ENCODE measurements around the gene CYB5RL.
"Not testable (repeated sequence)": the region's sequence is repeated elsewhere in the genome, so short reads cannot be mapped to it uniquely, and the experiment has no call there.

Gene CYB5RL

DNA sequence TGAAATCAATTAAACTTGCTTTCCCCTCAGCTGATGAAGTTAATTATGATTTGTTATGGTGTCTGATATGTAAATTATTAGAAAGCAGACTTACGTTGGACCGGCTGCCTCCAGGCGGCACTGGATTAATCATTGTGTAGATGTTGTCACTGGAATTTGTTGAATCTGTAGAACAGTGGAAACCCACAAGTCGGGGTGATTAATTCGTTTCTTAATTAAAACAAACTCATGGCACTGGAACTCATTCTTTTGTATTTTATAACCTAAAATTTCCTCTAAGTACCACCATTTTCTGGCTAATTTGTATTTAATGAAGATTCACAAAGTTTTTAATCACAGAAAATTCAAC, 39.2 kb upstream of the CYB5RL start:
- Histone ChIP-seq H3K27ac (ENCODE audit: low read length) (no peak overlapping the region), H3K9me3 (ENCODE audit: control insufficient read depth, insufficient read depth, low read length) (no peaks in the 10 kb centered on the region), H3K27me3 (ENCODE audit: control insufficient read depth, insufficient read depth, low read length) (no peaks in the 10 kb centered on the region), H3K36me3 (ENCODE audit: control insufficient read depth, insufficient read depth, low read length) (peaks cover 15% of the 10 kb centered on the region), H3K4me3 (ENCODE audit: low read length) (no peak overlapping the region), H3K4me1 (ENCODE audit: control insufficient read depth, insufficient read depth, low read length) (no peaks in the 10 kb centered on the region)
- no peak for DNase-seq (ENCODE audit: low read depth, low spot score)
- WGBS (ENCODE audit: insufficient coverage, insufficient read length), result no CpG with 5 or more reads among the region's 5 CpGs

DNA sequence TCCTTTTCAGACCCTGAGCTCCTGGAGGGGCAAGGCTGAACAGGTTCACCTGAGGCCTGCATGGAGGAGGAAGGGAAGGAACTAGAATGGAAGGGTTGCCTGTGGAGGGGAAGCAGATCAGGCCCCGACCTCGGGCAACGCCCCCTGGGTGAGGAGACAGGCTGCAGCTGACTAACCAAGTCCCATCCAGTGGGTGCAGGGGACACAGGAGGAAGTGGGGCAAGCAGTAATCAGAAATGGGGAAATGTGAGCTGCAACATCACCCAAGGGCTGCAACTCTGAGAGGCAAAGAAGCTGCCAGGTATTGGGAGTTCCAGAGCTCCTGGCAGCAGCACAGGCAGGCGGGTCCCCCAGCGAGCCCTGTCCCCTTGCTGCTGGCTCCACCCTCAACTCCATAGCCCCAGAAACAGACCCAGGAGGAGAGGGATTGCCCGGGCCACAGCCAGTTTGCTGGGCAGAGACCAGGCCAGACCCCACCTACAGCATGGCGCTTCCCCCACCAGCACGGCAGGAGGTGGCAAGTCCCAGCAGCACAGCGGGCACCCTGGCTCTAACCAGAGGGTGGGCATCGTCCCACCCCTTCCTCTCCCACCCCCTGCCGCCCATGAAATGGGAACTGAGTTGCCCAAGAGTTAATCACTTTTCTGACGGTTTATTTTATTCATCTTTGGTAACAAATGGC, 38.7 kb upstream of the CYB5RL start:
- DNase-seq (ENCODE audit: low read depth, low spot score), result no peak
- H3K4me3 ChIP-seq (ENCODE audit: low read length), result no peak overlapping the region
- H3K36me3 ChIP-seq (ENCODE audit: control insufficient read depth, insufficient read depth, low read length), result peaks cover 13% of the 10 kb centered on the region
- H3K27ac ChIP-seq (ENCODE audit: low read length), result no peak overlapping the region
- H3K27me3 ChIP-seq (ENCODE audit: control insufficient read depth, insufficient read depth, low read length), result no peaks in the 10 kb centered on the region
- H3K9me3 ChIP-seq (ENCODE audit: control insufficient read depth, insufficient read depth, low read length), result no peaks in the 10 kb centered on the region
- no CpG with 5 or more reads among the region's 12 CpGs for WGBS (ENCODE audit: insufficient coverage, insufficient read length)
- H3K4me1 ChIP-seq (ENCODE audit: control insufficient read depth, insufficient read depth, low read length), result no peaks in the 10 kb centered on the region

- whole genome bisulfite sequencing (ENCODE audit: insufficient coverage, insufficient read length), result no CpG with 5 or more reads among the region's 10 CpGs
- Histone ChIP-seq H3K4me1 (ENCODE audit: control insufficient read depth, insufficient read depth, low read length) (no peaks in the 10 kb centered on the region), H3K27ac (ENCODE audit: low read length) (no peak overlapping the region), H3K4me3 (ENCODE audit: low read length) (no peak overlapping the region), H3K36me3 (ENCODE audit: control insufficient read depth, insufficient read depth, low read length) (peaks cover 13% of the 10 kb centered on the region), H3K9me3 (ENCODE audit: control insufficient read depth, insufficient read depth, low read length) (no peaks in the 10 kb centered on the region), H3K27me3 (ENCODE audit: control insufficient read depth, insufficient read depth, low read length) (no peaks in the 10 kb centered on the region)
- DNase-seq (ENCODE audit: low read depth, low spot score), result no peak
These were observed 37.8 kb upstream of the CYB5RL start for GRCh38 chr1:54237586-54237985.

- H3K4me1 ChIP-seq (ENCODE audit: control insufficient read depth, insufficient read depth, low read length), result no peaks in the 10 kb centered on the region
- H3K36me3 ChIP-seq (ENCODE audit: control insufficient read depth, insufficient read depth, low read length), result peaks cover 8% of the 10 kb centered on the region
- no peaks in the 10 kb centered on the region for H3K9me3 ChIP-seq (ENCODE audit: control insufficient read depth, insufficient read depth, low read length)
- no peak for DNase-seq (ENCODE audit: low read depth, low spot score)
- no peak overlapping the region for H3K27ac ChIP-seq (ENCODE audit: low read length)
- WGBS (ENCODE audit: insufficient coverage, insufficient read length), result no CpG with 5 or more reads among the region's 2 CpGs
- no peak overlapping the region for H3K4me3 ChIP-seq (ENCODE audit: low read length)
- no peaks in the 10 kb centered on the region for H3K27me3 ChIP-seq (ENCODE audit: control insufficient read depth, insufficient read depth, low read length)
These were observed 34.5 kb upstream of the CYB5RL start for GRCh38 chr1:54234284-54234683.

DNA sequence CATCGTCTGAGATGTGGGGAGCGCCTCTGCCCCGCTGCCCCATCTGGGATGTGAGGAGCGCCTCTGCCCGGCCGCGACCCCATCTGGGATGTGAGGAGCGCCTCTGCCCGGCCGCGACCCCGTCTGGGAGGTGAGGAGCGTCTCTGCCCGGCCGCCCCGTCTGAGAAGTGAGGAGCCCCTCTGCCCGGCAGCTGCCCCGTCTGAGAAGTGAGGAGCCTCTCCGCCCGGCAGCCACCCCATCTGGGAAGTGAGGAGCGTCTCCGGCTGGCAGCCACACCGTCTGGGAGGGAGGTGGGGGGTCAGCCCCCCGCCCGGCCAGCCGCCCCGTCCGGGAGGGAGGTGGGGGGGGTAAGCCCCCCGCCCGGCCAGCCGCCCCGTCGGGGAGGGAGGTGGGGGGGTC, 33.4 kb upstream of the CYB5RL start:
- not testable (repeated sequence) for H3K9me3 ChIP-seq (ENCODE audit: control insufficient read depth, insufficient read depth, low read length); H3K4me1 ChIP-seq (ENCODE audit: control insufficient read depth, insufficient read depth, low read length); H3K27ac ChIP-seq (ENCODE audit: low read length); H3K4me3 ChIP-seq (ENCODE audit: low read length); H3K36me3 ChIP-seq (ENCODE audit: control insufficient read depth, insufficient read depth, low read length); H3K27me3 ChIP-seq (ENCODE audit: control insufficient read depth, insufficient read depth, low read length); DNase-seq (ENCODE audit: low read depth, low spot score)
- WGBS (ENCODE audit: insufficient coverage, insufficient read length), result no CpG with 5 or more reads among the region's 33 CpGs

GRCh38 chr1:54230507-54231339, 30.9 kb upstream of the CYB5RL start:
- Histone ChIP-seq H3K9me3 (ENCODE audit: control insufficient read depth, insufficient read depth, low read length) (no peaks in the 10 kb centered on the region), H3K27me3 (ENCODE audit: control insufficient read depth, insufficient read depth, low read length) (no peaks in the 10 kb centered on the region), H3K4me3 (ENCODE audit: low read length) (no peak overlapping the region), H3K36me3 (ENCODE audit: control insufficient read depth, insufficient read depth, low read length) (0 out of 2 replicates have a peak, but pooled peaks cover 3% of the 10 kb centered on the region), H3K27ac (ENCODE audit: low read length) (no peak overlapping the region), H3K4me1 (ENCODE audit: control insufficient read depth, insufficient read depth, low read length) (peaks cover 1% of the 10 kb centered on the region)
- DNase-seq (ENCODE audit: low read depth, low spot score), result no peak
- WGBS (ENCODE audit: insufficient coverage, insufficient read length), result no CpG with 5 or more reads among the region's 15 CpGs

- H3K4me3 ChIP-seq (ENCODE audit: low read length), result no peak overlapping the region
- H3K27me3 ChIP-seq (ENCODE audit: control insufficient read depth, insufficient read depth, low read length), result no peaks in the 10 kb centered on the region
- DNase-seq (ENCODE audit: low read depth, low spot score), result no peak
- 0 out of 2 replicates have a peak, but pooled peaks cover 3% of the 10 kb centered on the region for H3K36me3 ChIP-seq (ENCODE audit: control insufficient read depth, insufficient read depth, low read length)
- H3K4me1 ChIP-seq (ENCODE audit: control insufficient read depth, insufficient read depth, low read length), result peaks cover 1% of the 10 kb centered on the region
- H3K9me3 ChIP-seq (ENCODE audit: control insufficient read depth, insufficient read depth, low read length), result no peaks in the 10 kb centered on the region
- WGBS (ENCODE audit: insufficient coverage, insufficient read length), result 100% methylated on average over 1 of the region's 11 CpGs
- no peak overlapping the region for H3K27ac ChIP-seq (ENCODE audit: low read length)
These were observed 29.6 kb upstream of the CYB5RL start for GRCh38 chr1:54229281-54229891.

GRCh38 chr1:54228638-54229079, 28.8 kb upstream of the CYB5RL start:
- no peaks in the 10 kb centered on the region for H3K9me3 ChIP-seq (ENCODE audit: control insufficient read depth, insufficient read depth, low read length)
- peaks cover 1% of the 10 kb centered on the region for H3K4me1 ChIP-seq (ENCODE audit: control insufficient read depth, insufficient read depth, low read length)
- H3K27me3 ChIP-seq (ENCODE audit: control insufficient read depth, insufficient read depth, low read length), result no peaks in the 10 kb centered on the region
- no CpG with 5 or more reads among the region's 13 CpGs for WGBS (ENCODE audit: insufficient coverage, insufficient read length)
- H3K36me3 ChIP-seq (ENCODE audit: control insufficient read depth, insufficient read depth, low read length), result 0 out of 2 replicates have a peak, but pooled peaks cover 3% of the 10 kb centered on the region
- no peak for DNase-seq (ENCODE audit: low read depth, low spot score)
- H3K27ac ChIP-seq (ENCODE audit: low read length), result no peak overlapping the region
- no peak overlapping the region for H3K4me3 ChIP-seq (ENCODE audit: low read length)

DNA sequence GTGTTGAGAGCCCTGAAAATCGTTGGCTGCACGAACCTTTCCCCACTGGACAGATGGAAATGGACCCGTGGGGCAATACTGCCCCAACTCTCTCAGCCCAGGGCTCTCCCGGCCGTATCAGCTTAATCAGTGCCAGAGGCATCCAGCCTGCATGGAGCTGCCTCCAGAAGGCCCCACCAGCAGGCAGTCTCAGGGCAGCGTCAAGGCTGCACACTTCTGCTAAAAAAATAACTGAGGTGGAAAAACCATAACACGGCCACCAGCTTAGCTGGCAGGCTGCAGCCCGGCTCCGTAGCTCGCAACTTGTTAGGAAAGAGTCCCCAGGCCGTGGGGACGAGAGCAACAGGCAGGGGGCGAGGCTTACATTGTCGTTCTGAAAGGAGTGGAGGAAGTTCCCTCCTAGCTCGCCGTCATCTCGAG, 28.1 kb upstream of the CYB5RL start:
- Histone ChIP-seq H3K36me3 (ENCODE audit: control insufficient read depth, insufficient read depth, low read length) (0 out of 2 replicates have a peak, but pooled peaks cover 3% of the 10 kb centered on the region), H3K27me3 (ENCODE audit: control insufficient read depth, insufficient read depth, low read length) (no peaks in the 10 kb centered on the region), H3K27ac (ENCODE audit: low read length) (no peak overlapping the region), H3K9me3 (ENCODE audit: control insufficient read depth, insufficient read depth, low read length) (no peaks in the 10 kb centered on the region), H3K4me3 (ENCODE audit: low read length) (no peak overlapping the region), H3K4me1 (ENCODE audit: control insufficient read depth, insufficient read depth, low read length) (peaks cover 1% of the 10 kb centered on the region)
- WGBS (ENCODE audit: insufficient coverage, insufficient read length), result no CpG with 5 or more reads among the region's 17 CpGs
- DNase-seq (ENCODE audit: low read depth, low spot score), result no peak

DNA sequence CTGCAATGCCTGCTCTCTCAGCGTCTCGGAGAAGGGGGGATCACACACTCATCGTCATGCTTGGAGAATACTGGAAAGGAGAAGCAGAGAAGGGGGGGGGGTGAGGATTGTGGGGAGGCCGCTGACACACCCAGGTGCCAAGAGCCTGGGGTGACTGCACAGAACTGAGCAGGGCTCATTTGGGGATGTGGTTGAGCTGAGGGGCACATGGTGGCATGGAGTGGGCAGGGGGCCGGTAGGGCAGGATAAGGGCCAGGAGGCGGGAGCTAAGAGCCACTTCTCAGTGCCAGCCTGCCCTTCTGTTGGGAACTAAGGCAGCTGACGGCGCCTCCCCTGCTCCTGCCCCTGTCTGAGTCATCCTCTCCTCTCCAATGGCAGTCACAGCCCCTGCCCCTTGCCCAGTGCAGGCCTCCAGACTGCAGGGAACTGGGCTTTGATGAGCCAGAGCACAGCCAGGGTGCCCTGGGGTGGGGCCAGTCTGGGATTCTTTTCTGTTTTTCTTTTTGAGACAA, 27.3 kb upstream of the CYB5RL start:
- H3K27me3 ChIP-seq (ENCODE audit: control insufficient read depth, insufficient read depth, low read length), result no peaks in the 10 kb centered on the region
- H3K4me3 ChIP-seq (ENCODE audit: low read length), result no peak overlapping the region
- H3K9me3 ChIP-seq (ENCODE audit: control insufficient read depth, insufficient read depth, low read length), result no peaks in the 10 kb centered on the region
- no CpG with 5 or more reads among the region's 8 CpGs for WGBS (ENCODE audit: insufficient coverage, insufficient read length)
- H3K27ac ChIP-seq (ENCODE audit: low read length), result no peak overlapping the region
- H3K4me1 ChIP-seq (ENCODE audit: control insufficient read depth, insufficient read depth, low read length), result peaks cover 1% of the 10 kb centered on the region
- 0 out of 2 replicates have a peak, but pooled peaks cover 3% of the 10 kb centered on the region for H3K36me3 ChIP-seq (ENCODE audit: control insufficient read depth, insufficient read depth, low read length)
- DNase-seq (ENCODE audit: low read depth, low spot score), result no peak
